Lower leg skin (tissue), 4 donors: Measurements from ENCODE around the gene RIOK3. TPM values are rescaled to one million over a fixed set of nuclear protein-coding genes. Genes with fewer than 3 reads are reported as not detected.

Experiments used
- DNase-seq, 2 donors: peaks; one replicate each; pipeline ENCODE4 v3.0.0-alpha.2; 2019; ENCODE audit warnings: low spot score in 2 of 2
- H3K4me3 ChIP-seq: fragments of 200-600 bp; sonication (generic); 2 replicates; pipeline ENCODE4 v1.5.1; 2017; ENCODE audit warnings: mild to moderate bottlenecking, low read depth; ENCODE audit not compliant: poor library complexity, severe bottlenecking
- CTCF ChIP-seq, 3 donors: fragments of 450-650 bp; IDR thresholded peaks; one replicate each; pipeline ENCODE4 v1.5.1; 2016; ENCODE audit warnings: antibody characterized with exemption in 3 of 3, mild to moderate bottlenecking in 3 of 3, moderate library complexity in 2 of 3
- POLR2A ChIP-seq, 2 donors: fragments of 450-650 bp; IDR thresholded peaks; one replicate each; pipeline ENCODE4 v1.6.1; 2016 to 2017; ENCODE audit warnings: antibody characterized with exemption in 2 of 2, mild to moderate bottlenecking in 1 of 2, moderate library complexity in 1 of 2
- WGBS, 2 donors: methylation state at CpG; one replicate each; pipeline ENCODE4 v1.1.5; 2018; 5-methylcytosine and 5-hydroxymethylcytosine counted together
- intact Hi-C: fragments of 100-400 bp; cut with DNase I; formaldehyde crosslinking; loops from one replicate; pipeline ENCODE4 v1.15.0; 2023; ENCODE audit warnings: low total_unique reads
- total RNA-seq, 4 donors: library from RNA; depleted of rRNA; stranded (reverse); fragments of >200 nt; gene quantifications; one replicate each; pipeline ENCODE4 v1.1.0, GENCODE V29; 2016

Gene RIOK3
- total RNA-seq, 4 donors from 2014 or later = 74.2 to 131 (median 98.7) TPM

GRCh38 chr18:23512641-23513040, 59.6 kb downstream of the RIOK3 start:
- WGBS, 2 donors = 93 to 94% methylated on average over 1 of the region's 1 CpG
- TF ChIP-seq POLR2A (IDR thresholded peaks at IDR 0.05) (no peak), CTCF (IDR thresholded peaks at IDR 0.05) (no peak)
- intact Hi-C loops = loop anchor here (10.0 kb wide), 1 partner anchor 192 kb away; no protein-coding TSS in a partner anchor
- no peak overlapping the region for H3K4me3 ChIP-seq
- DNase-seq = no peak

- DNase-seq = peak; percentile 68 to 94
- peak in 1 of 3 donors; percentile 47 for TF ChIP-seq CTCF (IDR thresholded peaks at IDR 0.05)
- TF ChIP-seq POLR2A (IDR thresholded peaks at IDR 0.05) = no peak
- intact Hi-C loops = loop anchor here (10.0 kb wide), 1 partner anchor 189 kb away; no protein-coding TSS in a partner anchor
These were observed 62.9 kb downstream of the RIOK3 start for GRCh38 chr18:23515911-23516546.

GRCh38 chr18:23519734-23520133, 66.6 kb downstream of the RIOK3 start:
- intact Hi-C loops = loop anchor here (10.0 kb wide), 1 partner anchor 185 kb away; no protein-coding TSS in a partner anchor
- 88 to 89% methylated on average over 4 of the region's 4 CpGs for WGBS, 2 donors
- no peak overlapping the region for H3K4me3 ChIP-seq
- DNase-seq = no peak
- no peak for TF ChIP-seq POLR2A (IDR thresholded peaks at IDR 0.05)
- no peak for TF ChIP-seq CTCF (IDR thresholded peaks at IDR 0.05)

More at GRCh38 chr18:23515911-23516546, 62.9 kb downstream of the RIOK3 start:
- 45% methylated on average over 17 of the region's 17 CpGs for WGBS, 2 donors
- H3K4me3 ChIP-seq = no peak overlapping the region

- DNase-seq = no peak
- intact Hi-C loops = no loop called here
- 87 to 90% methylated on average over 7 of the region's 7 CpGs for WGBS, 2 donors
- TF ChIP-seq CTCF (IDR thresholded peaks at IDR 0.05) = no peak
- no peak for TF ChIP-seq POLR2A (IDR thresholded peaks at IDR 0.05)
- H3K4me3 ChIP-seq = no peak overlapping the region
These were observed 68.2 kb downstream of the RIOK3 start for GRCh38 chr18:23521271-23521670.

- H3K4me3 ChIP-seq = no peak overlapping the region
- DNase-seq = no peak
- WGBS, 2 donors = 64 to 75% methylated on average over 7 of the region's 7 CpGs
- intact Hi-C loops = no loop called here
- TF ChIP-seq POLR2A (IDR thresholded peaks at IDR 0.05) (no peak), CTCF (IDR thresholded peaks at IDR 0.05) (no peak)
These were observed 68.8 kb downstream of the RIOK3 start for GRCh38 chr18:23521907-23522306.
